HG03558 (cell line): ENCODE measurements around the gene GOLGA6L10.
"Not testable (repeated sequence)": the region's sequence is repeated elsewhere in the genome, so short reads cannot be mapped to it uniquely, and the experiment has no call there.

Experiments used
- ATAC-seq: cut with Tn5 transposase; IDR thresholded peaks from one replicate; pipeline ENCODE4 v1.9.1; 2021; ENCODE audit warnings: moderate number of reproducible peaks; ENCODE audit not compliant: unreplicated experiment; ENCODE audit errors: extremely low read depth

Gene GOLGA6L10

GRCh38 chr15:82343851-82344250 is 5.4 kb downstream of the GOLGA6L10 start:
- not testable (repeated sequence) for ATAC-seq

DNA sequence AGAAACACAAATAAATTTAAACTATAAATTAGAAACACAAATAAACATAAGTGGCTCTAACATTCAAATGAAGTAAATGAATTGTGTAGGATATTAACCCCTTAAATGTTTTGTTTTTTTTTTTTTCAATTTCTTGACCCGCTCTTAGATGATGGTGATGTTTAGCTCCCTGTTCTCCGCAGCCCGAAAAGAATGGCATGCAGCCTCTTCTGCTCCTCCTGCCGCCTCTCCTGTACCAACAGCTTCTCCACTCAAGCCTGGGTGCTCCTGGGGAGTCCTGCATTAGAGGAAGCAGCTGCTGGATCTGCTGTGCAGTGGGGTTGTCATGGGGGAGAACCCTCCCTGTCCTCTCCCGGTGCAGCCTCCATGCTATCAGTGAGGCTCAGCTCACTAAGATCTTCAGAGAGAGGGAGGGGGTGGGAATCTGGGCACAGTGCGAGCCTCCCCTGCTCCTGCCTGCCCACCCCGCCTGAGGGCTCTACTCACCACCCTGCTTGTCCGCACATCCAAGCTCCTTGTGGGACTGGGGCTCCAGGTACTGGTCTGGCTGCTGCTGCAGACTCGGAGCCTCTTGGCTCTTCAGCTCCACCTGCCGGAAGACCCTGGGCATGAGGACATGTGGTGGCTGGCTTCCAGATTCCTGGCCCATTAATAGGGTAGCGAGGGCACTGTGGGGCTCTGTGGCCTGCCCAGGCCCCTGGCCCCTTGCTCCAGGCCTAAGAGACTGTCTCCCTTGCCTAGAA is 6.5 kb downstream of the GOLGA6L10 start:
- not testable (repeated sequence) for ATAC-seq

DNA sequence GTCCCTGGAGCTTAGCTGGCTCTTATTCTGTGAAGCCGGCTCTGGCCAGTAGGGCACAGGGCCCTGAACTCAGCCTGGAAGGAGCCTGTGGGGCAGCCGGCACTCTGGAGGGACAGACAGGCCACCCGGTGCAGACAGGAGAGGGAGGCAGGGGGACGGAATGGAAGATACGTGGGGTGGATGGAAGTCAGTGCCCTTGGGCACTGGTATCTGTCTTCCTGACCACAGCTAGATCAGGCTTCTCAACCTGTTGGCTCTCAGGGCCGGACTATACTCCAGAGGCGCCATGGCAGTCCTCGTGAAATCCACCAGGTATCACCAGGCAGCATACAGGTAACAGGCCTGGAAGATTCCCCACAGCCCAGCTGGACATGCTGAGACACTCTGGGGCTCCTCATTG is 10.7 kb downstream of the GOLGA6L10 start:
- ATAC-seq, result not testable (repeated sequence)

- ATAC-seq, result not testable (repeated sequence)
These were observed 11.2 kb downstream of the GOLGA6L10 start for GRCh38 chr15:82338053-82338452.

GRCh38 chr15:82337051-82337450 is 12.2 kb downstream of the GOLGA6L10 start:
- not testable (repeated sequence) for ATAC-seq

- ATAC-seq, result not testable (repeated sequence)
These were observed 13.1 kb downstream of the GOLGA6L10 start for GRCh38 chr15:82336180-82336647.

DNA sequence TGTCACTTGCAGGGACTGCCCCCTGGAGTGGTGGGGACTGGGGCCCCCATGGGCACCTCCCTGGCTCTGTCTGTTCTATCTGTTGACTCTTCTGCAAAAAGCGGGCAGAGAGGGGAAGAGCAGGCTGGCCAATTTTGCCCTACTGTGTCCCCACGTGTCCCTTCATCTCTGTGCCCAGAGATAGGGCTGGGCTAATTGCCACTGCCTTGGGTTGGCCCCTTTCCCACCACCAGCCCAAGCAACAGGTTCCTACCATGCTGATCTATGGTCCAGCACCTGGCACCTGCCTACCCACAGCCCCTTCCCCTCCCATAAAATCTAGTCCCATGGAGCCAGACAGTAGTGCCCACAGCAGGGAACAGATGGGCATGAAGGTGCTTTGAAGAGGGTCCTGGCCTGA is 14.3 kb downstream of the GOLGA6L10 start:
- not testable (repeated sequence) for ATAC-seq

- ATAC-seq, result not testable (repeated sequence)
These were observed 14.7 kb downstream of the GOLGA6L10 start for GRCh38 chr15:82334554-82334932.

- ATAC-seq, result not testable (repeated sequence)
These were observed 15.4 kb downstream of the GOLGA6L10 start for GRCh38 chr15:82333603-82334553.

- not testable (repeated sequence) for ATAC-seq
These were observed 16.3 kb downstream of the GOLGA6L10 start for GRCh38 chr15:82332711-82333602.

- not testable (repeated sequence) for ATAC-seq
These were observed 17.5 kb downstream of the GOLGA6L10 start for GRCh38 chr15:82331576-82332304.

DNA sequence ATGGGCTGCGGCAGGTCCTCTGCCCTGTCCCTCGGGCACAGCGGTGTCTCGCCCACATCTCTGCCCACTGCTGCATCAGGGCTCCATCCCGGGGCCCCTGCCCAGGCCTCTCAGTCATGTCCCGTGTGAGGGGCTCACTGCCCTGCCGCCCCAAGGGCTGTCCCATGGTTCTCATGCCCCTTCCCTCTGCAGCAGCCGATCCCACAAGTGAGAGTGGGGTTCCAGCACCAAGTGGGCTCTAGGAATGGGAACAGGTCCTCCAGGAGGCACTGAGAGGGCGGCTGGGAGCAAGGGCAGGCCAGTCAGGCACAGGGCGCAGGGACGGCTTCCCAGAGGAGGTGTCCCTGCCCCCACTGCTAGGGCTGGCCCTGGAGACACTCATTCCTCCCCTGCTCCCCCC is 18.4 kb downstream of the GOLGA6L10 start:
- not testable (repeated sequence) for ATAC-seq

DNA sequence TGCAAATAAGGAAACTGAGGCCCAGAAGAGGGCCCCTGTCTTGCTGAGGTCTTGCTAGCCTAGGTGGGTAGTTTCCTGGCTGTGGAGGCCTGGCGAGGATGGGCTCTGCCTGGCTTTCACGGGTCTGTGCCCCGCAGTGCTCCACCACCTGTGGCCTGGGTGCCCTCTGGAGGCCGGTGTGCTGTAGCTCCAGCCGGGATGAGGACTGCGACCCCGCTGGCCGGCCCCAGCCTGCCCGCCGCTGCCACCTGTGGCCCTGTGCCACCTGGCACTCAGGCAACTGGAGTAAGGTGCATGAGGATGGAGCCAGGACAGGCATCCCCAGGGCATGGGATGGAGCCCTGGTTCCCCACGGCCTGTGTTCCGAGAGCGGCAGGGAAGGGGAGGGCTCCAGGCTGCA is 20.2 kb downstream of the GOLGA6L10 start:
- not testable (repeated sequence) for ATAC-seq

- ATAC-seq, result not testable (repeated sequence)
These were observed 21.9 kb downstream of the GOLGA6L10 start for GRCh38 chr15:82327372-82327771.

DNA sequence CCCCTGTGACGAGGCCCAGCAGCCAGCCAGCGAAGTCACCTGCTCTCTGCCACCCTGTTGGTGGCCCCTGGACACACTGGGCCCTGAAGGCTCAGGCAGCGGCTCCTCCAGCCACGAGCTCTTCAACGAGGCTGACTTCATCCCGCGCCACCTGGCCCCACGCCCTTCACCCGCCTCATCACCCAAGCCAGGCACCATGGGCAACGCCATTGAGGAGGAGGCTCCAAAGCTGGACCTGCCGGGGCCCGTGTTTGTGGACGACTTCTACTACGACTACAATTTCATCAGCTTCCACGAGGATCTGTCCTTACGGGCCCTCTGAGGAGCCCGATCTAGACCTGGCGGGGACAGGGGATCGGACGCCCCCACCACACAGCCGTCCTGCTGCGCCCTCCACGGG is 22.4 kb downstream of the GOLGA6L10 start:
- not testable (repeated sequence) for ATAC-seq

GRCh38 chr15:82325646-82326045 is 23.6 kb downstream of the GOLGA6L10 start:
- ATAC-seq, result not testable (repeated sequence)

GRCh38 chr15:82324831-82325230 is 24.4 kb downstream of the GOLGA6L10 start:
- not testable (repeated sequence) for ATAC-seq

DNA sequence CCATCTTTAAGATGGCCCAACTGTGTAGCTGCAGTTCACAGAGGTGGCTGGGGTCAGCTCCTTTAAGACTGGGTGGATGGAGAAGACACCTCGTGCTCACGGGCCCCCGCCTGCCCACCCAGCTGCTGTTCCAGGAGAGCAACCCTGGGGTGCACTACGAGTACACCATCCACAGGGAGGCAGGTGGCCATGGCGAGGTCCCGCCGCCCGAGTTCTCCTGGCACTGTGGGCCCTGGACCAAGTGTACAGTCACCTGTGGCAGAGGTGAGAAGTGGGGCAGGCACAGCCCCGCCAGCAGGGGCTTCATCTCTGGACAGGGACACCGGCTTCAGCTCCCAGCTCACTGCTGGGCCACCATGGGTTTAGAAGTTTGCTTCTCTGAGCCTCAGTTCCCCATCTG is 26.8 kb downstream of the GOLGA6L10 start:
- ATAC-seq, result not testable (repeated sequence)

- ATAC-seq, result not testable (repeated sequence)
These were observed 28.4 kb downstream of the GOLGA6L10 start for GRCh38 chr15:82320861-82321260.
